OCI-LY3 (cell line): ENCODE measurements around the gene SSX3.
"Not testable (repeated sequence)": the region's sequence is repeated elsewhere in the genome, so short reads cannot be mapped to it uniquely, and the experiment has no call there.

Source experiments
- CTCF ChIP-seq: fragments of 200-600, 300-600 bp; sonication (generic); IDR thresholded peaks from 2 replicates; pipeline ENCODE4 v1.5.1; 2014; ENCODE audit warnings: antibody characterized with exemption, low read length, low read depth
- EZH2phosphoT487 ChIP-seq: fragments of 200-600 bp; shearing (Covaris generic); IDR thresholded peaks from 2 replicates; pipeline ENCODE4 v1.6.1; 2018; ENCODE audit warnings: antibody characterized with exemption, mixed run types, low read depth

DNA sequence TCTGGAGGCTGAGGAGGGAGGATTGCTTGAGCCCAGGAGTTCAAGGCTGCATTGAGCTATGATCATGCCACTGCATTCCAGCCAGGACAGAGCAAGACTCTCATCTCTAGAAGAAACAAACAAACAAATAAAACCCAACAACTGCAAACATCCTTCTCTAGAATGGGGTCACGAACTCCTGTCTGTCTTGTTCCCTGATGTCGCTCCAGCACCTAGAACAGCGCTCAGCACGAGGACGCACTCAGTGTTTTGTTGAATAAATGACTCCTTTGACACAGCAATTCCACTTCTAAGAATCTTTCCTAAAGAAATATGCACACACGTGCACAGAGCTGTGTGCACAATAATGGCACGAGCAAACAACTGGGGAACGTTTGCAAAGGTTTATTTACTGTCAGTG, 10.4 kb downstream of the SSX3 start:
- not testable (repeated sequence) for TF ChIP-seq CTCF, EZH2phosphoT487
